Muscle of arm (tissue), 12 donors: ENCODE measurements around the gene STK32C. TPM values are rescaled to one million over a fixed set of nuclear protein-coding genes. Genes with fewer than 3 reads are reported as not detected.
"Not testable (repeated sequence)": the region's sequence is repeated elsewhere in the genome, so short reads cannot be mapped to it uniquely, and the experiment has no call there.

Source experiments
- DNase-seq: peaks from one replicate; pipeline ENCODE4 v3.0.0-alpha.2; 2013
- polyA plus RNA-seq, 12 donors: library from polyadenylated mRNA; unstranded; fragments of 120-200 nt; gene quantifications; one replicate each; pipeline ENCODE4 v1.2.1, GENCODE V29; 2013; ENCODE audit not compliant: insufficient read length in 12 of 12

Gene STK32C
- polyA plus RNA-seq, 12 donors, result 8.1 to 12.1 (median 9.5) TPM; not detected in 2

- no peak for DNase-seq
Observed at GRCh38 chr10:132303361-132304115, 4.2 kb downstream of the STK32C start.

DNA sequence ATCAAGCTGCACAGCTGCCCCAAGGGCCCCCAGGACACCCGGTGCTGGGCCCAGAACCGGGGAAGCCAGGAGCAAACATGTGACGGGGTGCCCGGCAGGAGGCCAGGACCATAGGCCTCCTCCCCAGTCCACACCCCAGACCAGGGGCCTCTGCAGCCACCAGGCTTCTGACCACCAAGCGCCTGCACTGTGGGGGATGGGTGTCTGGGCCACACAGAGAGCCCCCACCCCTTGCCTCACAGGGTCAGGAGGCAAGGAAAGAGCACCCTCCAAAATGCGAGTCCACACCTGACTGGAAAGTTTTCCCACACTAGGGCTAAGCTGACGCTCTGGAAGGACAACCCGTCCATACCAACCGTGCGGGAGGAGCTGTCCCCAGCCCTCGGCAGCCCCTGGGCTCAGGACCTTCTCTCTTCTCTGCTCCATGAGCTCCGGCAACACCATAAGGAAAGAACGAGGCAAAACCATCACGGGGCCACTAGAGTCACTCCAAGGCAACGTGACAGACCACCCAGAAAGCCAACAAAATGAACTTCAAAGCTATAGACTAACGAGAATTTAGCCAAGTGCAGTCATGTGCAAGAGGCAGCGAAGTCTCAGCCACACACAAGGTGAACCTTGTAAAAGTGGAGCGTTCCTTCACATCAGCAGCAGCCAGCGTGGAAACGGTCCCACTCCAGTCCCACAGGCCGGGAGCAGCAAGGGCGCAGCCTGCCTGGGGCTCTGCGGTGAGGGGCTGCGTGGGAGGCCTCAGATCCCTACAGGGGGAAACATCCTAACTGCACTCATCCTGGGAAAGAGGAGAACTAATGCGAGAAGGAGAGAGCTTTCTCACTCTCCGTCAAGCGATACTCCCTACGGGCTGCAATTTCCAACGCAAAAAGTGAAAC is 5.1 kb downstream of the STK32C start:
- no peak for DNase-seq

- DNase-seq, result no peak
Observed at GRCh38 chr10:132301371-132302330, 6.1 kb downstream of the STK32C start.

DNA sequence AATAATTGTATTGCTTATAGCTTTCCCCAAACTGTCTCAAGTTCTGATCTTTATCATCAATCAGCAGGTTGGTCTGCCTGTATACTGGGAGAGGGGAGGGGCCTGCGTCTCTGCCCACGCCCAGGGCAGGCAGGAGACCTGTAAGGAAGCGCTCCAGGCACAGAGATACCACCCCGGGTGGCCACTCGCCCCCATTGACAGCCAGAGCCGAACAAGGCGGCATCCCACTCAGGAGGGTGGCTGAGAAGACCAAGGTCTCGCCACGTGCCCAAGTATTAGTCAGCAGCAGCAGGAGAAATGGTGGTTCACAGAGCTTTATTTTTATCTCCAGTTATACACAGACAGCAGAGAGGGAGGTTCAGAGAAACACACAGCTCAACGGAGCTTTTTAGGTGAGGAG is 7.2 kb downstream of the STK32C start:
- no peak for DNase-seq

DNA sequence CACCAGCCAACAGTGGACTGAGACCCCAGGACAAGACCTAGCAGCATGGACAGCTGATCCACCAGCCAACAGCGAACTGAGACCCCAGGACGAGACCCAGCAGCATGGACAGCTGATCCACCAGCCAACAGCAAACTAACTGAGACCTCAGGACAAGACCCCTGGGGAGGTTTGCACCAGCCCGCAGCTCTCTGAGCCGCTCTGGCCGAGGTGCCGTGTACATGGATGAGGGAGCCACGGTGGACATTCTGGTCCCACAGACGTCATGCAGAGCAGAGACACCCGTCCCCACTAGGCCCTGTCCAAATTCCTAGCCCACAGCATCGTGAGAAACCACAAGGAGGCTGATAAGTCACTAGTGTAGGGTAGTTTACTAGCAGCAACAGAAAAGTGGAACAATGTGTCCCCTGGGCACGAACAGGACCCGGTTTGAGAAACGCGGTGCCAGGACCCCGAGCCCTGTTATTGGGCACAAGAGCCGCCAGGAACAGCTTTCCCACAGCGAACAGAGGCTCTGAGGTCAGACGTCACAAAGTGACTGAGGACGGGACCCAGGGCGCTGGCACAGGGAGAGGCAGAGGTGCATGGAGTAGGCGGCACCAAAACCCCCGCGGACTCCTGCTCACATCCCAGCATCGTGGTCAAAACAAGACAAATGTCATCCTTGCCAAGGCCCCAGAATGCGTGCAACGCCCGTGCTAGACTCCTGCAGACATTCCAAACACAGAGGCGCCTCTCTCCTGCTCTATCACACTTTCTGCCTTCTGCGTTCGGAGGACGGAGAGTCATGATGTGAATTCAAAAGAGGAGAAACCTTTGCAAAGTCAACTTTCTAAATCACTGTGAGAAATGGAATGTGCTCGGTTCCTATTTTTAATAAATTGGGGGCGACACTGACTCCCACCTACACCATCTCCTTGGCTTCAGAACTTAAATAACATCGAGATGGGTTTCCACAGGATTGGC is 8.1 kb downstream of the STK32C start:
- no peak for DNase-seq

GRCh38 chr10:132298038-132298881 is 9.5 kb downstream of the STK32C start:
- no peak for DNase-seq

DNA sequence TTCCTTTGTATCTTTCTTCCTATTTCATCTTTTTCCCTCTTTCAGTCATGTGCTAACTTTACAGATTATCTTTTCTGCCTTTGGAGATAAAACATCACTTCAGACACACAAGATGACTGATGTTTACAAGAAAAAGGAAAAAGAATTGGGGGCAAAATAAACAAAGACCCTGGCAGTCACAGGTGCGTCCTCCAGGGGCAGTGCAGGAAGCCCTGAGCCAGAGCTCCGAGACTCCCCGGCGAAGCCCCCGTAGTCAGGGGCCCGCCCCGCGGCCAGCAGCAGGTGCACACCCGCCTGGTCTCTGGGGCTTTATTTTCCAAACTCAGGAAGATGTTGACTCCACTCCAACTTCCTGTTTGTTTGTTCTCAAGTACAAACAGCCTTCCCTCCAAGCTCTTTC is 10.2 kb downstream of the STK32C start:
- DNase-seq, result no peak

GRCh38 chr10:132296666-132297443 is 10.9 kb downstream of the STK32C start:
- no peak for DNase-seq

GRCh38 chr10:132295481-132295880 is 12.3 kb downstream of the STK32C start:
- not testable (repeated sequence) for DNase-seq

- no peak for DNase-seq
Observed at GRCh38 chr10:132294561-132295318, 13.0 kb downstream of the STK32C start.

- DNase-seq, result no peak
Observed at GRCh38 chr10:132293813-132294520, 13.8 kb downstream of the STK32C start.

DNA sequence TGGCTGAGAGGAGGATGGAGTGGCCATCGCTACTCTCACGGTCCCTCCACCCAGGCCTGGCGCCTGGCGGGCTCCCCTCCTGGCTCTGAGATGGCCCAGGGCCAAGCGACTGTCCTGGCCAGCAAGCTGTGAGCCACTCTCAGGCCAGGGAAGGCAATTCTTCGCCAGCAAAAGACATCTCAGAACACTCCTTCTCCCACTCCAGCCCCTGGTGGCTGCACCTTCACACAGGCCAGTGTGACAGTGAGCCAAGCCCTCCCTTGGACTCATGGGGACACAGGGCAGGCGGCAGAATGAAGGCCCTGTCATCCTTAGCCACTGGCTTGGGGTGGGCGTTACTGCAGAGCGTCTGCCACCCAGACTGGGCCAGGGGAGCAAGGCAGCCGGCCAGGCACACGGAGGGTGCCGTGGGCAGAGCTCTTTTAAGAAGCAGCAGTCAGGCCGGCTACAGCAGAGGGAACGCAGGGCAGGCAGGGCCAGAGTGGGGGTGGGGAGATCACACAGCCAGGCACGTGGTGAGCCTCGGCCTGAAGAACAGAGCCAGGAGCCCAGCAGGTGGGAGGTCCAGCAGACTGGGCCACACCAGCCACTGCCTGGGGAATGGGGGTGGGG is 14.4 kb downstream of the STK32C start:
- no peak for DNase-seq

DNA sequence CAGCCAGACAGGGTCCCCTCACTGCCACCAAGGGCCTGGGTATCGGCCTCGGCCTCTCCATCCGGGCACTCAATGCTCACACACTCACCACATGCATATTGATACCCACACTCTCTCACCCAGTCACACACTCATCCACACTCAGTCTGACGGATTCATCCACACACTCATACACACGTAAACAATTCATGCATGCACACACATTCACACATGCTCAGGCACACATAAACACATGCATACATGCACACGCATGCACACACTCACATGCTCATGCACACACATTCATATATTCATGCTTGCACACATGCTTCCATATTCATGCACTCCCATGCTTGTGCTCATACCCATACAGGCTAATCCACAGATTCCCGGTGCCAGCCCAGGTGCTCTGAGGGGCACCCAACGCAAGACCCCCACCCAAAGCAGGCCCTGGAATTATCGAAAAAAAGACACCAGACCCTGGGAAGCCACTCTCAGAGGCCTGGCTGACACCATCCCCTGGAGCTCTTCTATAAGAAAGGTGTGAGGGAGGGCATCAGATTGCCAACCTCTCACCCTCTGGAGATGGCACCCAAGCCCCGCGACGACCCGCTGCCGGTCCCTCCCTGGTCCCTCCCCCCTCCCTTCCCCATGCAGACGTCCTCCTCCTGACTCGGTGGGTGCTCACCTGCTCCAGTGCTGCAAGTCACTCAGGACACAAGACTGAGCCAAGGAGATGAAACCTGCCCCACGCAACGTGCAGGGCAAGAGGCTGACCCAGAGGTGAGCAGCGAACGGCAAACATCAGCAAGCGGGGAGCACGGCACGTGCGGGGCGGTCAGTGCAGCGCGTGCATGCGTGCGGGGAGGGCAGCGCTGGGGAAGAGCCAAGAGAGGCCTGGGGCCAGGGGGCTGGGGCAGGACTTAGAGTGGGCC is 15.2 kb downstream of the STK32C start:
- DNase-seq, result no peak

GRCh38 chr10:132291826-132292225 is 15.9 kb downstream of the STK32C start:
- no peak for DNase-seq

DNA sequence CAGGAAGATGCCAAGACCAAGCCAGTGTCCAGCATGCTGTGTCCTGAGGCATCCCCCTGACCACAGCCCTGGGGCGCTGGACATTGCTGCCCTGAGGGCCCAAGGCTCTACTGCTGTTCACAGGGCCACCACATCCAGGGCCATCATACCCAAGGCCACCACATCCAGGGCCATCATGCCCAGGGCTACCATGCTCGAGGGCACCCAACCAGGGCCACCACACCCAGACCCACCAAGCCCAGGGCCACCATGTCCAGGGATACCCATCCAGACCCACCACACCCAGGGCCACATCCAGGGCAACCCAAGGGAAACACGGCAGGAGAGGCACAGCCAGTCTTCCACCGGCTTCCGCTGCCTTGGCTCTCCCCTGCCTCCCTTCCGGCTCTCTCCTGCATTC is 17.1 kb downstream of the STK32C start:
- no peak for DNase-seq

GRCh38 chr10:132289439-132289838 is 18.3 kb downstream of the STK32C start:
- DNase-seq, result no peak
